Activated CD4-positive, alpha-beta T cell treated with anti-CD3 and anti-CD28 coated beads, Interleukin-2, amount 50 U/mL, for 16 hours (primary cell): ENCODE results near the gene PLEKHF1.
"Not testable (repeated sequence)": the region's sequence is repeated elsewhere in the genome, so short reads cannot be mapped to it uniquely, and the experiment has no call there.

Source experiments
- DNase-seq: peaks from one replicate; pipeline ENCODE4 v3.0.0-alpha.2; 2020

PLEKHF1 gene

GRCh38 chr19:29666578-29667386, 1.5 kb downstream of the PLEKHF1 start:
- DNase-seq: peak; percentile 48

GRCh38 chr19:29667387-29667783, 2.1 kb downstream of the PLEKHF1 start:
- no peak for DNase-seq

- DNase-seq: peak; percentile 72
Measured at GRCh38 chr19:29667901-29668341, 2.7 kb downstream of the PLEKHF1 start.

GRCh38 chr19:29668746-29669609, 3.7 kb downstream of the PLEKHF1 start:
- DNase-seq: no peak

GRCh38 chr19:29670255-29670654, 5.0 kb downstream of the PLEKHF1 start:
- DNase-seq: no peak

- DNase-seq: not testable (repeated sequence)
Measured at GRCh38 chr19:29671026-29671392, 5.7 kb downstream of the PLEKHF1 start.

GRCh38 chr19:29671393-29672160, 6.3 kb downstream of the PLEKHF1 start:
- peak; percentile 96 for DNase-seq

GRCh38 chr19:29672319-29672932, 7.2 kb downstream of the PLEKHF1 start:
- no peak for DNase-seq

- peak; percentile 89 for DNase-seq
Measured at GRCh38 chr19:29672933-29673336, 7.7 kb downstream of the PLEKHF1 start.

GRCh38 chr19:29673451-29674371, 8.4 kb downstream of the PLEKHF1 start:
- no peak for DNase-seq

- DNase-seq: no peak
Measured at GRCh38 chr19:29674374-29675119, 9.3 kb downstream of the PLEKHF1 start.

- DNase-seq: no peak
Measured at GRCh38 chr19:29675120-29675649, 9.9 kb downstream of the PLEKHF1 start.

GRCh38 chr19:29675650-29676186, 10.5 kb downstream of the PLEKHF1 start:
- DNase-seq: no peak

- no peak for DNase-seq
Measured at GRCh38 chr19:29676586-29676985, 11.3 kb downstream of the PLEKHF1 start.

- DNase-seq: no peak
Measured at GRCh38 chr19:29677001-29677817, 11.9 kb downstream of the PLEKHF1 start.

- no peak for DNase-seq
Measured at GRCh38 chr19:29678484-29679106, 13.3 kb downstream of the PLEKHF1 start.

- DNase-seq: no peak
Measured at GRCh38 chr19:29679598-29680210, 14.4 kb downstream of the PLEKHF1 start.

- peak; percentile 92 for DNase-seq
Measured at GRCh38 chr19:29680447-29680846, 15.2 kb downstream of the PLEKHF1 start.
